Neural progenitor cell (in vitro differentiated cells): ENCODE data around the gene CX3CL1. TPM values are rescaled to one million over a fixed set of nuclear protein-coding genes. Genes with fewer than 3 reads are reported as not detected.

Source experiments
- DNase-seq: peaks from one replicate; pipeline ENCODE4 v3.0.0-alpha.2; 2016; ENCODE audit warnings: low spot score
- H2AFZ ChIP-seq: fragments of 200-600 bp; sonication (generic); replicated peaks from 2 replicates; pipeline ENCODE4 v1.6.1; 2016; ENCODE audit warnings: antibody characterized with exemption
- H3F3A ChIP-seq: fragments of 200-600 bp; sonication (generic); 2 replicates; pipeline ENCODE4 v1.6.1; 2016; ENCODE audit warnings: antibody characterized with exemption, low read depth
- H3K27ac ChIP-seq: fragments of 200-600 bp; sonication (generic); 2 replicates; pipeline ENCODE4 v1.5.1; 2016; ENCODE audit warnings: mild to moderate bottlenecking
- H3K27me3 ChIP-seq: fragments of 200-600 bp; sonication (generic); 2 replicates; pipeline ENCODE4 v1.6.1; 2016; ENCODE audit warnings: mild to moderate bottlenecking, moderate library complexity
- H3K36me3 ChIP-seq: fragments of 200-600 bp; sonication (generic); 2 replicates; pipeline ENCODE4 v1.5.1; 2016
- H3K4me1 ChIP-seq: fragments of 200-600 bp; sonication (generic); 2 replicates; pipeline ENCODE4 v1.6.1; 2016; ENCODE audit warnings: mixed run types
- H3K4me2 ChIP-seq: fragments of 200-600 bp; sonication (generic); 2 replicates; pipeline ENCODE4 v1.6.1; 2016
- H3K4me3 ChIP-seq: fragments of 200-600 bp; sonication (generic); 2 replicates; pipeline ENCODE4 v1.5.1; 2016
- H3K79me2 ChIP-seq: fragments of 200-600 bp; sonication (generic); 2 replicates; pipeline ENCODE4 v1.6.1; 2016; ENCODE audit warnings: low read depth
- H3K9ac ChIP-seq: fragments of 200-600 bp; sonication (generic); 2 replicates; pipeline ENCODE4 v1.6.1; 2016
- H3K9me3 ChIP-seq: fragments of 200-600 bp; sonication (generic); 2 replicates; pipeline ENCODE4 v1.5.1; 2016; ENCODE audit warnings: low read depth
- H4K20me1 ChIP-seq: fragments of 200-600 bp; sonication (generic); 2 replicates; pipeline ENCODE4 v1.6.1; 2016; ENCODE audit warnings: low read depth
- H3K27ac Mint-ChIP-seq: 3 replicates; pipeline ENCODE4 v1.8.0; 2021; ENCODE audit warnings: mixed read lengths
- H3K27me3 Mint-ChIP-seq: 2 replicates; pipeline ENCODE4 v1.8.0; 2022; ENCODE audit warnings: low read depth, mild to moderate bottlenecking, inconsistent platforms, moderate library complexity, mixed read lengths; ENCODE audit not compliant: insufficient read depth
- H3K36me3 Mint-ChIP-seq: 3 replicates; pipeline ENCODE4 v1.8.0; 2021; ENCODE audit warnings: mixed read lengths
- H3K4me1 Mint-ChIP-seq: 3 replicates; pipeline ENCODE4 v1.8.0; 2021; ENCODE audit warnings: mixed read lengths
- H3K4me3 Mint-ChIP-seq: 3 replicates; pipeline ENCODE4 v1.8.0; 2021; ENCODE audit warnings: mild to moderate bottlenecking, moderate library complexity, mixed read lengths
- H3K9me3 Mint-ChIP-seq: 3 replicates; pipeline ENCODE4 v1.8.0; 2020; ENCODE audit warnings: mixed read lengths
- EZH2 ChIP-seq: fragments of 200-600 bp; sonication (generic); IDR thresholded peaks from 2 replicates; pipeline ENCODE4 v1.6.1; 2017; ENCODE audit warnings: antibody characterized with exemption, mild to moderate bottlenecking, moderate library complexity
- EZH2phosphoT487 ChIP-seq: fragments of 200-600 bp; sonication (generic); IDR thresholded peaks from 2 replicates; pipeline ENCODE4 v1.6.1; 2017; ENCODE audit warnings: antibody characterized with exemption
- total RNA-seq: library from RNA; depleted of rRNA; stranded (reverse); fragments of >200 nt; gene quantifications from 2 replicates; pipeline ENCODE4 v1.2.3, GENCODE V29; 2015; ENCODE audit warnings: low replicate concordance
- TF ChIP-seq, protein P1 (sequence below): fragments of 200-600 bp; sonication (generic); IDR thresholded peaks from 2 replicates; pipeline ENCODE4 v1.5.1; 2017; ENCODE audit warnings: antibody characterized with exemption, mild to moderate bottlenecking

Gene CX3CL1
- total RNA-seq, 1 donor from 2014 or later, result 0.65 TPM

DNA sequence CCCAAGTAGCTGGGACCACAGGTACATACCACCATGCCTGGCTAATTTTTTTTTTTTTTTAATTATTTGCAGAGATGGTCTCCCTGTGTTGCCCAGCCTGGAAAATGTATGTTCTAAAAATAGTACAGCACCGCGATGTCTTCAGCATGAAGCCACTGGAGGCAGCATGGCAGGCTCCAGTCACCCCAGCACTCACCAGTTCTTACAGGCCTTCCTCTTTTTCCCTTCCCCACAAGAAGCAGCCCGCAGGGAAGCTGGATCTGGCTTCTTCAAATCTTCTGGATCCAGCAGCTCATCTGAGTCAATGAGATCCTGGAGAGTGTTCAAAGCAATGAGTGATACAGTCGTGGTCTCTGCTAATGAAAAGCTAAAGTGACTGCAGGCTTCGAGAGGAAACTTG is 58.7 kb downstream of the CX3CL1 start:
- H3F3A ChIP-seq, result peaks cover 10% of the 10 kb centered on the region
- H3K4me3 ChIP-seq, result no peak overlapping the region
- peaks cover 11% of the 10 kb centered on the region for H3K4me1 ChIP-seq
- TF ChIP-seq, protein P1, sequence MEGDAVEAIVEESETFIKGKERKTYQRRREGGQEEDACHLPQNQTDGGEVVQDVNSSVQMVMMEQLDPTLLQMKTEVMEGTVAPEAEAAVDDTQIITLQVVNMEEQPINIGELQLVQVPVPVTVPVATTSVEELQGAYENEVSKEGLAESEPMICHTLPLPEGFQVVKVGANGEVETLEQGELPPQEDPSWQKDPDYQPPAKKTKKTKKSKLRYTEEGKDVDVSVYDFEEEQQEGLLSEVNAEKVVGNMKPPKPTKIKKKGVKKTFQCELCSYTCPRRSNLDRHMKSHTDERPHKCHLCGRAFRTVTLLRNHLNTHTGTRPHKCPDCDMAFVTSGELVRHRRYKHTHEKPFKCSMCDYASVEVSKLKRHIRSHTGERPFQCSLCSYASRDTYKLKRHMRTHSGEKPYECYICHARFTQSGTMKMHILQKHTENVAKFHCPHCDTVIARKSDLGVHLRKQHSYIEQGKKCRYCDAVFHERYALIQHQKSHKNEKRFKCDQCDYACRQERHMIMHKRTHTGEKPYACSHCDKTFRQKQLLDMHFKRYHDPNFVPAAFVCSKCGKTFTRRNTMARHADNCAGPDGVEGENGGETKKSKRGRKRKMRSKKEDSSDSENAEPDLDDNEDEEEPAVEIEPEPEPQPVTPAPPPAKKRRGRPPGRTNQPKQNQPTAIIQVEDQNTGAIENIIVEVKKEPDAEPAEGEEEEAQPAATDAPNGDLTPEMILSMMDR, result no peak
- TF ChIP-seq EZH2phosphoT487, result no peak
- TF ChIP-seq EZH2, result no peak
- H3K4me3 Mint-ChIP-seq, result no peak overlapping the region
- H3K4me2 ChIP-seq, result no peak overlapping the region
- H3K79me2 ChIP-seq, result no peaks in the 10 kb centered on the region
- H3K27me3 ChIP-seq, result no peaks in the 10 kb centered on the region
- no peaks in the 10 kb centered on the region for H3K9me3 Mint-ChIP-seq
- no peak overlapping the region for H3K9ac ChIP-seq
- no peak overlapping the region for H2AFZ ChIP-seq
- H3K4me1 Mint-ChIP-seq, result no peaks in the 10 kb centered on the region
- no peak for DNase-seq
- H3K27ac Mint-ChIP-seq, result no peak overlapping the region
- no peaks in the 10 kb centered on the region for H3K9me3 ChIP-seq
- peaks cover 40% of the 10 kb centered on the region for H3K36me3 Mint-ChIP-seq
- peaks cover 19% of the 10 kb centered on the region for H3K36me3 ChIP-seq
- no peak overlapping the region for H3K27ac ChIP-seq
- peaks cover 6% of the 10 kb centered on the region for H4K20me1 ChIP-seq
- no peaks in the 10 kb centered on the region for H3K27me3 Mint-ChIP-seq

DNA sequence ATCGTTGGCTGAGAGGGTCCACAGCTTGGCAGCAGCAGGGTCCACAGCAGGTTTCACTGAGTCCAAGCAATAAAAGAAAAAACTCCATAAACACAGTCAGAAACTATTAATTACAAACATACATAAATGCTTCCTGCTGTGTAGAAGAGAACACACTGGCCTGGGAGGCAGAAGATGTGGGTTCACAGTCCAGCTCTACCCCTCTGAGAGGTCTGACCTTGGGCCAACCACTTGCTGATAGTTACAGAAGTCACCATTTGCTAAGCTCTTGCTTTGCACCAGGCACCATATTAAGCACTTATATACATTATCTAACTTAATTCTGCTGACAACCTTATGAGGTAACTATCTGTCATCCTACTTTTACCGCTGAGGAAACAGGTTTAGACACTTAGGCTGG is 60.2 kb downstream of the CX3CL1 start:
- Mint-ChIP-seq H3K9me3 (no peaks in the 10 kb centered on the region), H3K27me3 (no peaks in the 10 kb centered on the region), H3K4me1 (no peaks in the 10 kb centered on the region), H3K36me3 (peaks cover 37% of the 10 kb centered on the region), H3K4me3 (no peak overlapping the region), H3K27ac (no peak overlapping the region)
- Histone ChIP-seq H3F3A (peaks cover 8% of the 10 kb centered on the region), H3K4me3 (no peak overlapping the region), H3K9me3 (no peaks in the 10 kb centered on the region), H3K27me3 (no peaks in the 10 kb centered on the region), H3K4me1 (peaks cover 10% of the 10 kb centered on the region), H3K9ac (no peak overlapping the region), H4K20me1 (peaks cover 6% of the 10 kb centered on the region), H3K27ac (no peak overlapping the region), H3K79me2 (no peaks in the 10 kb centered on the region), H2AFZ (no peak overlapping the region), H3K36me3 (peaks cover 19% of the 10 kb centered on the region), H3K4me2 (no peak overlapping the region)
- no peak for DNase-seq
- TF ChIP-seq, protein P1, result no peak
- TF ChIP-seq EZH2phosphoT487 (no peak), EZH2 (no peak)

DNA sequence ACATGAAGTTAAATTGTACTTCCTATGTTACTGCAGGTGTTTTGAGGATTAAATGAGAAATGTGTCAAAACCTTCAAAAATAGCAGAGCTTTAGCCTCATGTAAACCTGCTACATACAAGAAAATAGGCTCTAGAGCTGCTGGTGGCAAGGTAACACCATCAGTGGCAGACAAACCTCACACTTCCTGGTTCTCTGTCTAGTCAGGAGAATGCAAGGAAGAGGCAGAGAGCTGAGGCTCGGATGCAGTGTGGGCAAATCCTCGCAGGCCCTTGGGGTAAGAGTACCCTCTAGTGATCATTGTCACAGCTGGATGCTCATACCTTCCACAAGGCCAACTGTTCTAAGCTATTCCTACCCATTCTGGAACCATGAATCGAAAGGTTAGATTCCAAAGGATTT is 60.7 kb downstream of the CX3CL1 start:
- Histone ChIP-seq H3K4me3 (no peak overlapping the region), H3K27ac (no peak overlapping the region), H3K36me3 (peaks cover 19% of the 10 kb centered on the region), H4K20me1 (peaks cover 4% of the 10 kb centered on the region), H3K79me2 (no peaks in the 10 kb centered on the region), H3K4me2 (no peak overlapping the region), H3K27me3 (no peaks in the 10 kb centered on the region), H3F3A (peaks cover 3% of the 10 kb centered on the region), H3K9me3 (no peaks in the 10 kb centered on the region), H3K9ac (no peak overlapping the region), H2AFZ (no peak overlapping the region), H3K4me1 (peaks cover 5% of the 10 kb centered on the region)
- Mint-ChIP-seq H3K36me3 (peaks cover 32% of the 10 kb centered on the region), H3K4me1 (no peaks in the 10 kb centered on the region), H3K4me3 (no peak overlapping the region), H3K27me3 (no peaks in the 10 kb centered on the region), H3K27ac (no peak overlapping the region), H3K9me3 (no peaks in the 10 kb centered on the region)
- no peak for DNase-seq
- TF ChIP-seq EZH2, result no peak
- no peak for TF ChIP-seq EZH2phosphoT487
- TF ChIP-seq, protein P1, result no peak
